Ishikawa (cell line): ENCODE results near the gene ATXN10.

ENCODE experiments used
- CEBPB ChIP-seq: IDR thresholded peaks from 2 replicates; pipeline ENCODE4 v1.6.1; 2012
- CREB1 ChIP-seq: IDR thresholded peaks from 2 replicates; pipeline ENCODE4 v1.6.1; 2012; ENCODE audit warnings: low read depth
- EGR1 ChIP-seq: IDR thresholded peaks from 2 replicates; pipeline ENCODE4 v1.6.1; 2012
- EP300 ChIP-seq: IDR thresholded peaks from 2 replicates; pipeline ENCODE4 v1.6.1; 2012; ENCODE audit warnings: borderline replicate concordance
- FOXM1 ChIP-seq: IDR thresholded peaks from 2 replicates; pipeline ENCODE4 v1.6.1; 2012; ENCODE audit warnings: low read depth, borderline replicate concordance
- MAX ChIP-seq: IDR thresholded peaks from 2 replicates; pipeline ENCODE4 v1.6.1; 2012
- NFIC ChIP-seq: IDR thresholded peaks from 2 replicates; pipeline ENCODE4 v1.6.1; 2012
- RAD21 ChIP-seq: IDR thresholded peaks from 2 replicates; pipeline ENCODE4 v1.6.1; 2012; ENCODE audit warnings: low read depth
- REST ChIP-seq: IDR thresholded peaks from 2 replicates; pipeline ENCODE4 v1.6.1; 2012; ENCODE audit warnings: low read depth, mild to moderate bottlenecking
- TAF1 ChIP-seq: IDR thresholded peaks from 2 replicates; pipeline ENCODE4 v1.6.1; 2012; ENCODE audit warnings: low read depth, mild to moderate bottlenecking
- TCF12 ChIP-seq: IDR thresholded peaks from 2 replicates; pipeline ENCODE4 v1.6.1; 2012; ENCODE audit warnings: low read depth
- TEAD4 ChIP-seq: IDR thresholded peaks from 2 replicates; pipeline ENCODE4 v1.6.1; 2012
- USF1 ChIP-seq: IDR thresholded peaks from 2 replicates; pipeline ENCODE4 v1.6.1; 2012
- YY1 ChIP-seq: IDR thresholded peaks from 2 replicates; pipeline ENCODE4 v1.6.1; 2012; ENCODE audit warnings: low read depth
- ZBTB7A ChIP-seq: IDR thresholded peaks from 2 replicates; pipeline ENCODE4 v1.6.1; 2012; ENCODE audit warnings: low read depth

Gene ATXN10

GRCh38 chr22:45832959-45833580 is 161.4 kb downstream of the ATXN10 start:
- TF ChIP-seq TCF12 (no peak), TEAD4 (no peak), EGR1 (no peak), CREB1 (no peak), FOXM1 (no peak), TAF1 (no peak)

- no peak for TF ChIP-seq RAD21
- TF ChIP-seq USF1 = no peak
- TF ChIP-seq TCF12 = no peak
- no peak for TF ChIP-seq TEAD4
- no peak for TF ChIP-seq ZBTB7A
- TF ChIP-seq EP300 = no peak
- TF ChIP-seq CEBPB = no peak
- TF ChIP-seq CREB1 = no peak
Observed at GRCh38 chr22:45833613-45834012, 162.0 kb downstream of the ATXN10 start.

GRCh38 chr22:45834241-45834640 is 162.6 kb downstream of the ATXN10 start:
- TF ChIP-seq TAF1 (no peak), CREB1 (no peak), RAD21 (no peak), USF1 (no peak), CEBPB (no peak), EGR1 (no peak), TCF12 (no peak), YY1 (no peak), TEAD4 (no peak), MAX (no peak), ZBTB7A (no peak), NFIC (no peak), FOXM1 (no peak), REST (no peak), EP300 (no peak)

GRCh38 chr22:45834795-45835194 is 163.2 kb downstream of the ATXN10 start:
- TF ChIP-seq EP300 = no peak
- no peak for TF ChIP-seq REST
- no peak for TF ChIP-seq CEBPB
- no peak for TF ChIP-seq YY1
- no peak for TF ChIP-seq TCF12
- TF ChIP-seq TAF1 = no peak
- no peak for TF ChIP-seq EGR1
- TF ChIP-seq RAD21 = no peak
- TF ChIP-seq TEAD4 = no peak
- TF ChIP-seq FOXM1 = no peak
- TF ChIP-seq USF1 = no peak
- no peak for TF ChIP-seq CREB1

GRCh38 chr22:45836418-45837169 is 165.0 kb downstream of the ATXN10 start:
- TF ChIP-seq USF1 = no peak
- TF ChIP-seq MAX = no peak
- TF ChIP-seq RAD21 = no peak
- TF ChIP-seq EGR1 = no peak
- TF ChIP-seq NFIC = no peak
- no peak for TF ChIP-seq YY1
- no peak for TF ChIP-seq FOXM1
- TF ChIP-seq CREB1 = no peak
- TF ChIP-seq ZBTB7A = no peak
- no peak for TF ChIP-seq REST
- no peak for TF ChIP-seq CEBPB
- TF ChIP-seq TCF12 = no peak
- no peak for TF ChIP-seq EP300
- TF ChIP-seq TAF1 = no peak
- TF ChIP-seq TEAD4 = no peak
